Keratinocyte (primary cell): Measurements from ENCODE around the gene OBSCN. TPM values are rescaled to one million over a fixed set of nuclear protein-coding genes. Genes with fewer than 3 reads are reported as not detected.
"Not testable (repeated sequence)": the region's sequence is repeated elsewhere in the genome, so short reads cannot be mapped to it uniquely, and the experiment has no call there.

Experiments
- DNase-seq: peaks from one replicate; pipeline ENCODE4 v3.0.0-alpha.2; 2011; ENCODE audit warnings: low read depth, missing footprints, low spot score
- FAIRE-seq: peaks from 2 replicates; lab custom pipeline; 2011; peaks lifted over from hg19 to GRCh38; lab: Jason Lieb, UNC
- H2AFZ ChIP-seq: 2 replicates; pipeline ENCODE4 v1.6.0; 2012; ENCODE audit warnings: low read length, control low read depth, inconsistent platforms; ENCODE audit not compliant: control insufficient read depth
- H3K27ac ChIP-seq: 2 replicates; pipeline ENCODE4 v1.5.1; 2011; ENCODE audit warnings: low read length; ENCODE audit not compliant: control insufficient read depth, insufficient read depth
- H3K27me3 ChIP-seq: 3 replicates; pipeline ENCODE4 v1.6.0; 2011; ENCODE audit warnings: low read length; ENCODE audit not compliant: control insufficient read depth, insufficient read depth; ENCODE audit errors: extremely low read depth
- H3K36me3 ChIP-seq, 2 experiments: 2 replicates in 1 of 2; 3 replicates in 1 of 2; pipeline ENCODE4 v1.5.1; 2011; ENCODE audit warnings: low read length in 2 of 2, mild to moderate bottlenecking in 1 of 2; ENCODE audit not compliant: control insufficient read depth in 2 of 2, insufficient read depth in 2 of 2; ENCODE audit errors: extremely low read depth in 1 of 2
- H3K4me1 ChIP-seq: 3 replicates; pipeline ENCODE4 v1.5.1; 2011; ENCODE audit warnings: low read length; ENCODE audit not compliant: control insufficient read depth, insufficient read depth; ENCODE audit errors: extremely low read depth
- H3K4me2 ChIP-seq: 3 replicates; pipeline ENCODE4 v1.6.0; 2011; ENCODE audit warnings: low read depth, low read length; ENCODE audit not compliant: control insufficient read depth, insufficient read depth; ENCODE audit errors: extremely low read depth
- H3K4me3 ChIP-seq, 3 experiments: fragments of 200-600 bp in 1 of 3; sonication (generic) in 1 of 3; 2 replicates in 2 of 3; 3 replicates in 1 of 3; pipeline ENCODE4 v1.5.1; 2011 to 2016; ENCODE audit warnings: low read length in 3 of 3, mild to moderate bottlenecking in 3 of 3, control low read depth in 2 of 3, inconsistent platforms in 1 of 3, low read depth in 1 of 3, mixed read lengths in 1 of 3, mixed run types in 1 of 3, moderate library complexity in 1 of 3; ENCODE audit not compliant: control insufficient read depth in 2 of 3, insufficient read depth in 2 of 3; ENCODE audit errors: extremely low read depth in 1 of 3
- H3K79me2 ChIP-seq: 2 replicates; pipeline ENCODE4 v1.6.0; 2012; ENCODE audit warnings: low read length; ENCODE audit not compliant: control insufficient read depth, insufficient read depth
- H3K9ac ChIP-seq: 3 replicates; pipeline ENCODE4 v1.6.0; 2011; ENCODE audit warnings: low read length; ENCODE audit not compliant: control insufficient read depth, insufficient read depth; ENCODE audit errors: extremely low read depth
- H3K9me1 ChIP-seq: 3 replicates; pipeline ENCODE4 v1.6.0; 2011; ENCODE audit warnings: low read length; ENCODE audit not compliant: control insufficient read depth, insufficient read depth; ENCODE audit errors: extremely low read depth
- H3K9me3 ChIP-seq: 2 replicates; pipeline ENCODE4 v1.5.1; 2012; ENCODE audit warnings: low read depth, low read length; ENCODE audit not compliant: control insufficient read depth
- H4K20me1 ChIP-seq: 3 replicates; pipeline ENCODE4 v1.6.0; 2011; ENCODE audit warnings: low read length; ENCODE audit not compliant: control insufficient read depth, insufficient read depth; ENCODE audit errors: extremely low read depth
- CTCF ChIP-seq, 3 experiments: IDR thresholded peaks in 1 of 3; conservative IDR thresholded peaks in 1 of 3; optimal IDR thresholded peaks in 1 of 3; 2 replicates in 2 of 3; 3 replicates in 1 of 3; pipeline versions ENCODE3 to v1.5.1; 2011; ENCODE audit warnings: low read length in 3 of 3, mild to moderate bottlenecking in 3 of 3, moderate library complexity in 2 of 3, control low read depth in 1 of 3, inconsistent platforms in 1 of 3; ENCODE audit not compliant: insufficient read depth in 2 of 3; ENCODE audit errors: extremely low read depth in 1 of 3
- EZH2 ChIP-seq: IDR thresholded peaks from one replicate; pipeline ENCODE4 v1.6.1; 2012; ENCODE audit warnings: inconsistent platforms, mild to moderate bottlenecking, low read length, moderate library complexity
- dilution Hi-C: fragments of 300-500 bp; cut with MboI; formaldehyde crosslinking; loops from one replicate; pipeline ENCODE4 v1.7.0; 2020; ENCODE audit warnings: low sequenced_read_pairs; ENCODE audit not compliant: extremely low pct_ligation_motif_present
- polyA plus RNA-seq, 5 experiments: library from polyadenylated mRNA; depleted of rRNA in 3 of 5; stranded (reverse) in 3 of 5; stranded (forward) in 1 of 5; unstranded in 1 of 5; fragments of >200 nt; gene quantifications; 1 replicate in 1 of 5; 2 replicates in 3 of 5; 3 replicates in 1 of 5; pipeline versions ENCODE4 v1.2.1 to v1.2.3, GENCODE V29; 2011 to 2012; ENCODE audit warnings: missing spikeins in 2 of 5, low read depth in 1 of 5, low replicate concordance in 1 of 5

Gene OBSCN
- polyA plus RNA-seq, 1 donor (not counting 4 experiments of a cell fraction or from before 2014, with no cell fraction given), result 1.8 TPM

GRCh38 chr1:228185641-228185965, 22.2 kb upstream of the OBSCN start:
- DNase-seq, result no peak

DNA sequence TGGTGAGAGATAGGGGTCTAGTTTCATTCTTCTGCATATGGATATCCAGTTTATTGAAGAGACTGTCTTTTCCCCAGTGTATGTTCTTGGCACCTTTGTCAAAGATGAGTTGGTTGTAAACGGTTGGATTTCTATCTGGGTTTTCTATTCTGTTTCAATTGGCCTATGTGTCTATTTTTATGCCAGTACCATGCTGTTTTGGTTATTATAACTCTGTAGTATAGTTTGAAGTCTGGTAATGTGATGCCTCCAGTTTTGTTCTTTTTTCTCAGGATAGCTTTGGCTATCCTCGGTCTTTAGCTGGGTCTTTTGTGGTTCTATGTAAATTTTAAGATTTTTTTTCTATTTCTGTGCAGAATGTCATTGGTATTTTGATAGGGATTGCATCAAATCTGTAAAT, 19.6 kb upstream of the OBSCN start:
- H3K27me3 ChIP-seq, H3K9ac ChIP-seq, H4K20me1 ChIP-seq, H3K4me3 ChIP-seq, H3K27ac ChIP-seq, H3K4me1 ChIP-seq, H3K4me2 ChIP-seq, H2AFZ ChIP-seq, H3K9me1 ChIP-seq, DNase-seq, H3K36me3 ChIP-seq, FAIRE-seq, H3K79me2 ChIP-seq, dilution Hi-C loops, H3K9me3 ChIP-seq: not testable (repeated sequence)

More at GRCh38 chr1:228185641-228185965, 22.2 kb upstream of the OBSCN start:
- Histone ChIP-seq H2AFZ (no peak overlapping the region), H3K9ac (no peak overlapping the region), H3K4me2 (no peak overlapping the region), H3K79me2 (no peaks in the 10 kb centered on the region), H3K27me3 (no peaks in the 10 kb centered on the region), H3K36me3 (no peaks in the 10 kb centered on the region), H3K4me3 (no peak overlapping the region), H3K9me3 (no peaks in the 10 kb centered on the region), H3K9me1 (no peaks in the 10 kb centered on the region), H3K4me1 (no peaks in the 10 kb centered on the region), H3K27ac (no peak overlapping the region), H4K20me1 (no peaks in the 10 kb centered on the region)
- FAIRE-seq, result no peak
- dilution Hi-C loops, result no loop called here
- TF ChIP-seq CTCF (optimal IDR thresholded peaks at IDR 0.05 in 1 of 3, IDR thresholded peaks at IDR 0.05 in 1 of 3, conservative IDR thresholded peaks at IDR 0.05 in 1 of 3; ENCODE audit: extremely low read depth in 1 of 3, insufficient read depth in 2 of 3, low read length in 3 of 3) (no peak), EZH2 (no peak)

DNA sequence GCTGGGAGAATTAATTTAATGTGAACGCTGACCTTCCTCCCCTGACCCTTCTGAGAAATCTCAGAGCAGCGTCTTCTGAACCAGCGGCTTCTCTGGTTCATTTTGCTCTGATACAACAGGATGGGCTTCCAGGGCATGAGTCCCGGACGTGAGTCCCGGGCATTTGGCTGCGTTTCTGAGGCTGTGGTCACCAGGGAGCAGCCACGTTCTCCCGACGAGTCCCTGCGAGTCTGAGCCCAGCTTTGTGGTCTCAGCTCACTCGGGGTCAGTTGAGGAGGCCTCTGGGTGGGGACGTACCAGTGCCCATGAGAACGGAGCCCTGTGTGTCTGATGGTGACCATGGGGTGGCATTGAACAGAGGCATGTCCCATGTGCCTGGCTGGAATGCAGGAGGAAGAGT, 17.7 kb upstream of the OBSCN start:
- Histone ChIP-seq H3K4me1 (no peaks in the 10 kb centered on the region), H3K27ac (no peak overlapping the region), H3K36me3 (no peaks in the 10 kb centered on the region), H3K79me2 (no peaks in the 10 kb centered on the region), H3K4me2 (no peak overlapping the region), H4K20me1 (no peaks in the 10 kb centered on the region), H2AFZ (no peak overlapping the region), H3K9me3 (no peaks in the 10 kb centered on the region), H3K27me3 (no peaks in the 10 kb centered on the region), H3K9ac (no peak overlapping the region), H3K4me3 (no peak overlapping the region), H3K9me1 (no peaks in the 10 kb centered on the region)
- FAIRE-seq, result no peak
- DNase-seq, result no peak
- no peak for TF ChIP-seq EZH2
- no peak for TF ChIP-seq CTCF (optimal IDR thresholded peaks at IDR 0.05 in 1 of 3, IDR thresholded peaks at IDR 0.05 in 1 of 3, conservative IDR thresholded peaks at IDR 0.05 in 1 of 3; ENCODE audit: extremely low read depth in 1 of 3, insufficient read depth in 2 of 3, low read length in 3 of 3)
- dilution Hi-C loops, result no loop called here
